Naive thymus-derived CD8-positive, alpha-beta T cell (primary cell): ENCODE measurements around the gene NAB2. TPM values are rescaled to one million over a fixed set of nuclear protein-coding genes. Genes with fewer than 3 reads are reported as not detected.
A peak's percentile ranks its signal among the peaks of the same experiment; 100 is the strongest.

Source experiments
- ATAC-seq, 2 donors: fragments of 150-1000 bp; cut with Tn5 transposase in 1 of 2; sonication (Bioruptor Pico), chemical (Tn5 transposase) in 1 of 2; 1 replicate in 1 of 2; 2 replicates in 1 of 2; pipeline ENCODE4 v1.10.0; 2021; ENCODE audit warnings: mild to moderate bottlenecking in 2 of 2, moderate library complexity in 2 of 2
- POLR2A ChIA-PET: fragments of 350-600 bp; sonication (Branson Sonifier 250); formaldehyde crosslinking; loops from one replicate; lab custom pipeline; 2021; ENCODE audit warnings: antibody characterized with exemption; lab: Charles Lee
- DNase-seq, 10 donors: peaks; one replicate each; pipeline versions ENCODE4 v3.0.0 to v3.0.0-alpha.2; 2020 to 2022
- H3K27ac Mint-ChIP-seq, 10 donors: one replicate each; pipeline ENCODE4 v1.8.0; 2020 to 2022; ENCODE audit warnings: mild to moderate bottlenecking in 10 of 10, mixed read lengths in 10 of 10, moderate library complexity in 4 of 10, inconsistent platforms in 1 of 10
- H3K27me3 Mint-ChIP-seq, 5 donors: one replicate each; pipeline ENCODE4 v1.8.0; 2021 to 2022; ENCODE audit warnings: mixed read lengths in 5 of 5
- H3K36me3 Mint-ChIP-seq, 3 donors: one replicate each; pipeline ENCODE4 v1.8.0; 2020 to 2022; ENCODE audit warnings: mixed read lengths in 3 of 3, mild to moderate bottlenecking in 2 of 3, inconsistent platforms in 1 of 3
- H3K4me1 Mint-ChIP-seq, 4 donors: one replicate each; pipeline ENCODE4 v1.8.0; 2021 to 2022; ENCODE audit warnings: mixed read lengths in 4 of 4
- H3K4me3 Mint-ChIP-seq, 10 donors: one replicate each; pipeline ENCODE4 v1.8.0; 2020 to 2022; ENCODE audit warnings: mild to moderate bottlenecking in 10 of 10, mixed read lengths in 10 of 10, moderate library complexity in 6 of 10, inconsistent platforms in 1 of 10
- H3K9me3 Mint-ChIP-seq, 9 donors: one replicate each; pipeline ENCODE4 v1.8.0; 2020 to 2022; ENCODE audit warnings: mixed read lengths in 9 of 9, mild to moderate bottlenecking in 3 of 9, inconsistent platforms in 1 of 9, moderate library complexity in 1 of 9
- polyA plus RNA-seq, 3 donors: library from polyadenylated mRNA; unstranded; fragments of 300-500 nt; fragmentation: Illumina TruSeq; gene quantifications; one replicate each; pipeline ENCODE4 v1.2.3, GENCODE V29; 2021
- total RNA-seq, 8 experiments: library from RNA in 2 of 8; stranded (reverse) in 2 of 8; gene quantifications; one replicate each; pipeline ENCODE4 v1.2.3 and lab custom pipeline; 2021 to 2026

Gene NAB2
- total and polyA plus RNA-seq, 5 experiments from 2014 or later: 1.2 to 19.2 (median 4.0) TPM

- peak overlapping the region in 2 of 10 donors; percentile 17 to 46 for H3K27ac Mint-ChIP-seq
- POLR2A ChIA-PET: interaction anchor here (0.5 to 1.8 kb wide), 5 partner anchors 12 to 389 kb away, joined by 3 to 11 read pairs (median 4); partner anchors contain the start of gene STAT6
- ATAC-seq: no peak
- peaks cover 8 to 17% (median 15%) of the 10 kb centered on the region in 4 donors for H3K4me1 Mint-ChIP-seq
- H3K9me3 Mint-ChIP-seq: no peaks in the 10 kb centered on the region
- no peaks in the 10 kb centered on the region for H3K36me3 Mint-ChIP-seq
- H3K4me3 Mint-ChIP-seq: no peak overlapping the region
- peak in 1 of 10 donors; percentile 0 for DNase-seq
- H3K27me3 Mint-ChIP-seq: peaks cover 0 to 8% (median 0%) of the 10 kb centered on the region in 5 donors
These were observed 34.9 kb downstream of the NAB2 start for GRCh38 chr12:57123813-57124212.

DNA sequence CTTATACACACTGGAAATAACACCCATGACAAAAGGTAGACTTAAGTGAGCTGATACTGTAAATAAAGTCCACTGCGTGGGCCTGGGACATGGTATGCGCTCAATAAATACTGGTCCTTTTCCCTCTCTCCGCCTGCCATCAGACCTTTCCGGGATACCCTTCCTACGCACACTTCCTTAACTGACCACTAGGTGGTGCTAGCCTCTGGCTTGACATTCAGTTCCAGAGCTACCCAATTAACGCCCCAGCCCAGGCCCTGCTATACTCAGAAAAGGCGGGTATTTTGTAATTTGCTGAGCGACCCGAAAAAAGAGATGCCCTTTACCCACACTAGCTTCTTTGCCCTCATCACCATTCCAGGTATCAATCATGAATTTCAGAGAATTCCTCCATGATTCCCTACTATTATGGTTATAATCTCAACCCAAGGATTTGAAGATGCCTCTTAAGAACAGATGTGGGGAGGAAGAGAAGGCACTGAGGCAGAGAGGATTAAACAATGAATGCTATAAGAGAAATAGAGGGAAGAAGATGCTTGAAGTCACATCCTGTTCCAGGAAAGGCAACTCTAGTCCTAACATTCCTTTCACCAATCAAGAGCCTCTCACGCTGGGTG is 35.5 kb downstream of the NAB2 start:
- H3K4me3 Mint-ChIP-seq: peak overlapping the region in 1 of 10 donors; percentile 5
- ATAC-seq (peak; percentile 52 to 67), DNase-seq (peak; percentile 53 to 89 (median 76))
- H3K36me3 Mint-ChIP-seq: no peaks in the 10 kb centered on the region
- POLR2A ChIA-PET: interaction anchor here (0.5 to 1.8 kb wide), 6 partner anchors 12 to 389 kb away, joined by 3 to 11 read pairs (median 4); partner anchors contain the start of gene STAT6
- H3K4me1 Mint-ChIP-seq: peaks cover 8 to 17% (median 12%) of the 10 kb centered on the region in 4 donors
- H3K27me3 Mint-ChIP-seq: peaks cover 0 to 8% (median 0%) of the 10 kb centered on the region in 5 donors
- peak overlapping the region in 3 of 10 donors; percentile 14 to 46 (median 17) for H3K27ac Mint-ChIP-seq
- no peaks in the 10 kb centered on the region for H3K9me3 Mint-ChIP-seq

- DNase-seq: peak in 1 of 10 donors; percentile 22
- POLR2A ChIA-PET: interaction anchor here (1.4 kb wide), 1 partner anchor 14 kb away, joined by 5 read pairs; no protein-coding TSS in a partner anchor
- H3K27me3 Mint-ChIP-seq: peaks cover 0 to 8% (median 0%) of the 10 kb centered on the region in 5 donors
These were observed 37.1 kb downstream of the NAB2 start for GRCh38 chr12:57126061-57126460.

GRCh38 chr12:57126561-57126960 is 37.6 kb downstream of the NAB2 start:
- Mint-ChIP-seq H3K36me3 (no peaks in the 10 kb centered on the region), H3K4me3 (peak overlapping the region; percentile 19 to 95 (median 70)), H3K27ac (peak overlapping the region in 3 of 10 donors; percentile 24 to 85 (median 62)), H3K4me1 (peaks cover 11 to 18% (median 17%) of the 10 kb centered on the region in 4 donors), H3K9me3 (no peaks in the 10 kb centered on the region), H3K27me3 (peaks cover 0 to 8% (median 0%) of the 10 kb centered on the region in 5 donors)
- no peak for ATAC-seq
- POLR2A ChIA-PET: interaction anchor here (1.2 to 1.4 kb wide), 3 partner anchors 14 to 79 kb away, joined by 3 to 5 read pairs (median 4); no protein-coding TSS in a partner anchor
- DNase-seq: peak in 1 of 10 donors; percentile 34

More at GRCh38 chr12:57126061-57126460, 37.1 kb downstream of the NAB2 start:
- no peaks in the 10 kb centered on the region for H3K36me3 Mint-ChIP-seq
- no peaks in the 10 kb centered on the region for H3K9me3 Mint-ChIP-seq
- H3K4me1 Mint-ChIP-seq: peaks cover 10 to 18% (median 15%) of the 10 kb centered on the region in 4 donors
- no peak for ATAC-seq
- H3K4me3 Mint-ChIP-seq: peak overlapping the region in 2 of 10 donors; percentile 22 to 28
- peak overlapping the region in 1 of 10 donors; percentile 77 for H3K27ac Mint-ChIP-seq

- H3K36me3 Mint-ChIP-seq: no peaks in the 10 kb centered on the region
- POLR2A ChIA-PET: interaction anchor here (0.5 to 1.6 kb wide), 7 partner anchors 33 to 1393 kb away, joined by 3 to 7 read pairs (median 4); partner anchors contain the start of gene NEMP1
- H3K27me3 Mint-ChIP-seq: peaks cover 0 to 8% (median 0%) of the 10 kb centered on the region in 5 donors
- DNase-seq (peak in 9 of 10 donors; percentile 16 to 82 (median 42)), ATAC-seq (peak; percentile 38 to 43)
- H3K4me3 Mint-ChIP-seq: peak overlapping the region; percentile 81 to 95 (median 88)
- H3K4me1 Mint-ChIP-seq: peaks cover 14 to 19% (median 17%) of the 10 kb centered on the region in 4 donors
- peak overlapping the region in 9 of 10 donors; percentile 26 to 85 (median 66) for H3K27ac Mint-ChIP-seq
- no peaks in the 10 kb centered on the region for H3K9me3 Mint-ChIP-seq
These were observed 38.3 kb downstream of the NAB2 start for GRCh38 chr12:57127101-57127725.

DNA sequence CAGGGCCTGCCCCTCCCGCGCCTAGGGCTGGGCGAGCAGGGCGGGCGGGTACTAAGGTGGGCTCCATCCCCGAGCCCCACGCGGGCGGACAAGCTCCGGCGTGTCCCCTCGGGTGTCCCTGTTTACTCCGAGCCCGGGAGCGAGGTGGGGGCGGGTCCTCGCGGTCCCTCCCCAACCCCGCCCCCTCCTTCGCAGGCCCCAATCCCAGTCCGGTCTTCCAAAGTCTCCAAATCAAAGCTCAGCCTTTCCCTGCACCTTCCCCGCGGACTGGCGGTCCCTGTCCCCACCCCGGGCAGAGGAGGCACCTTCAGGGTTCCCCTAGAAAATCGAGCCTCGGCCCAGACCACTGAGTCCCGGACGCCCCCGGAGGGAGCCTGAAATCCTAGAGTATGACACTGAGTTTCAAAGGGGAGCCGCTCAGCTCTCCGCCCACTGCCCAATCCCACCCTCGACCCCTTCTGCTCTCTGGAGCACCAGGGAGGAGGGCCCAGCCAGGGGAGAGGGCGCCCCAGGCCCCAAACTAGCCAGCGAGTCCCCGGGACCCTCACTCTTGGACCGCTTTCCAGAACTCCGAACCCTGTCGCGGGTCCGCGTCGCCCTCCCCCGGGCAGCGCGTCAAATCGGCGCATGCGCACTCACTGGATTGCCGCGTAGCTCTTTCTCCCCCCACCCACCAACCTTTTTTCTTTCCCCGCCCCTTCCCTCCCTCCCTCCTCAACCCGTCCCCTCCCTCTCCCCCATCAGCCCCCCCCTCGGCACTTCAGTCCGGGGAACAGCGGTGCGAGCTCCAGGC is 39.0 kb downstream of the NAB2 start, which contains the start of gene LRP1:
LRP1 (plus strand) TSS at position 758 of the 793 bp plus-strand sequence. CDS start 482 bp downstream, outside the sequence.
- Mint-ChIP-seq H3K9me3 (no peaks in the 10 kb centered on the region), H3K4me1 (peaks cover 16 to 25% (median 17%) of the 10 kb centered on the region in 4 donors), H3K27ac (peak within 1 kb of the TSS; percentile 26 to 92 (median 75)), H3K27me3 (peaks cover 0 to 8% (median 0%) of the 10 kb centered on the region in 5 donors), H3K4me3 (peak within 1 kb of the TSS; percentile 82 to 95 (median 88)), H3K36me3 (no peaks in the 10 kb centered on the region)
- POLR2A ChIA-PET: interaction anchor here (0.5 to 2.5 kb wide), 12 partner anchors 16 to 1394 kb away, joined by 3 to 13 read pairs (median 4); partner anchors contain the start of genes NEMP1 and STAT6
- DNase-seq (peak; percentile 57 to 88 (median 76)), ATAC-seq (peak; percentile 57 to 76)

- Mint-ChIP-seq H3K36me3 (no peaks in the 10 kb centered on the region), H3K9me3 (no peaks in the 10 kb centered on the region), H3K4me1 (peaks cover 17 to 25% (median 18%) of the 10 kb centered on the region in 4 donors), H3K27ac (peak overlapping the region in 3 of 10 donors; percentile 6 to 88 (median 59)), H3K4me3 (peak overlapping the region; percentile 33 to 95 (median 88)), H3K27me3 (peaks cover 0 to 8% (median 0%) of the 10 kb centered on the region in 5 donors)
- POLR2A ChIA-PET: interaction anchor here (0.5 to 2.5 kb wide), 8 partner anchors 17 to 403 kb away, joined by 3 to 13 read pairs (median 4); partner anchors contain the start of genes NEMP1 and STAT6
- ATAC-seq: no peak
- peak in 1 of 10 donors; percentile 59 for DNase-seq
These were observed 39.8 kb downstream of the NAB2 start for GRCh38 chr12:57128519-57129247.

DNA sequence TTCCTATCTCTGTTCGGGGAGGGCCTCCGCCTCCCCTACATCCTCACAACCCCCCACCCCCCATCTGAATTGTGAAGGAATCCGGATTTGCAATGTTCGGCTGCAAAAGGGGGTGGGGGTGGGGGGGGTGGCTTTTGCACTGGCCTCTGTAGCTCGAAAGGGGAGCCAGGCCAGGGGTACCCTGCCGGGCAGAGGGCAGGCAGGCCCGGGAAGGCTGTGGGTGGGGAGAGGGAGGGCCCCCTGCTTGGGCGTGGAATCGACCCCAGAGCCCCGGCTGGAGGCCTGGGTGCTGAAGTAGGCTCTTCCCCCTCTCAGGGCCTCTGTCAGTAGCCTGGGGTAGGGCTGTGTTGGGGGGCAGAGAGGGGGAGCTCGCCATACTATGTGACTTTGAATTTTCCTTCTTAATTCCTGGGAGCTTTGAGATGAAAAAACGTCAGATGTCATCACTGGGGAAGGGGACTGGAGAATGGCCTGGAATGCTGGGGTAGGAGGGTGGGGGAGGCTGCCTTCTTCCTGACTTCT is 40.5 kb downstream of the NAB2 start:
- Mint-ChIP-seq H3K9me3 (no peaks in the 10 kb centered on the region), H3K4me3 (peak overlapping the region; percentile 54 to 95 (median 69)), H3K27me3 (peaks cover 0 to 6% (median 0%) of the 10 kb centered on the region in 5 donors), H3K36me3 (no peaks in the 10 kb centered on the region), H3K27ac (peak overlapping the region in 4 of 10 donors; percentile 48 to 78 (median 62)), H3K4me1 (peaks cover 12 to 26% (median 14%) of the 10 kb centered on the region in 4 donors)
- POLR2A ChIA-PET: interaction anchor here (0.6 to 2.5 kb wide), 2 partner anchors 17 to 253 kb away, joined by 5 to 13 read pairs; partner anchors contain the start of gene STAT6
- DNase-seq (peak in 1 of 10 donors; percentile 48), ATAC-seq (no peak)

DNA sequence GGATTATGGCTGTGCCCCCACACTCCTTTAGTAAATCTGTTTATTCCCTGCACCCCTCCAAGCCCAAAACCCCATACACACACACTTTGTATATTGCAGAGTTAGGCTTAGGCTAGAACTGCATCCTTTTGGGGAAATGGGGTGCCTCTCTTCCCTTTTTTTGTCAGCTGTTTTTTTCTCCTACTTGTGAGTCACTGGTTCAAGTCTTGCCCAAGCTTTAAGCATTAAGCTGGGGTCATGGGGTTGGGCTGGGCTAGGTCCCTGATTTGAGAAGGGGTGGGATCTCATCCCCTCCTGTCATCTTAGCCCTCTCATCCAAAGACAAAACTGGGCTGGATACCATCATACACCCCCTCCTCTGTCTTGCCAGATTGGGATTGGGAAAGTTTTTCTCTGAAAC is 41.0 kb downstream of the NAB2 start:
- POLR2A ChIA-PET: interaction anchor here (2.5 kb wide), 1 partner anchor 18 kb away, joined by 13 read pairs; the partner anchor contains the start of gene STAT6
- Mint-ChIP-seq H3K4me3 (peak overlapping the region; percentile 54 to 86 (median 69)), H3K36me3 (no peaks in the 10 kb centered on the region), H3K27me3 (peaks cover 0 to 4% (median 0%) of the 10 kb centered on the region in 5 donors), H3K9me3 (no peaks in the 10 kb centered on the region), H3K4me1 (peaks cover 9 to 26% (median 13%) of the 10 kb centered on the region in 4 donors), H3K27ac (peak overlapping the region in 6 of 10 donors; percentile 48 to 85 (median 65))
- DNase-seq: peak in 1 of 10 donors; percentile 61
- ATAC-seq: no peak

DNA sequence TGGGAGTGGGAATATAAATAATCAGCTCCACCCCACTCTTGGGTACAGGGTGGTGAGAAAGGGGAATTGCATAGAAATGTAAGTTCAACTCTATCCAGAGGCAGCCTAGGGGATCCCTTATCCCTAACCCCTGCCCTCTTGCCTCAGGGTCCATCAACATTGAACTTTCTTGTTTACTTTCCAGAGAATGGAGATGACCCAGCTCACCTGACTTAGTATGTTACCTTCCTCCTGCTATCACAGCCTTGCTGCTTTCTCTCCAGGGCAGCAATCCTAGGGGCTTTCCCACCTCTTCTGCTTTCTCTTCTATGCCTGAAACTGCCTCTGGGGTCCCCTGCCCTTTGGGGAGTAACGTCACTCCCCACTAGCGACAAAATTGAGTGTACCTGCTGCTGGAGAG is 42.0 kb downstream of the NAB2 start:
- Mint-ChIP-seq H3K9me3 (no peaks in the 10 kb centered on the region), H3K4me1 (peaks cover 9 to 26% (median 13%) of the 10 kb centered on the region in 4 donors), H3K4me3 (peak overlapping the region in 4 of 10 donors; percentile 5 to 71 (median 32)), H3K36me3 (no peaks in the 10 kb centered on the region), H3K27ac (peak overlapping the region in 1 of 10 donors; percentile 22), H3K27me3 (peaks cover 0 to 2% (median 0%) of the 10 kb centered on the region in 5 donors)
- no peak for ATAC-seq
- POLR2A ChIA-PET: interaction anchor here (0.8 kb wide), 1 partner anchor 28 kb away, joined by 3 read pairs; no protein-coding TSS in a partner anchor
- no peak for DNase-seq
